Peyer's patch (tissue), 4 donors: ENCODE data around the gene PTPN5. TPM values are rescaled to one million over a fixed set of nuclear protein-coding genes. Genes with fewer than 3 reads are reported as not detected.

Experiments used
- DNase-seq, 3 donors: peaks; one replicate each; pipeline ENCODE4 v3.0.0-alpha.2; 2017 to 2019
- H3K27ac ChIP-seq, 4 donors: fragments of 200-600 bp; sonication (generic); one replicate each; pipeline ENCODE4 v1.5.1; 2016 to 2019
- H3K27me3 ChIP-seq, 2 donors: fragments of 200-600 bp; sonication (generic); one replicate each; pipeline ENCODE4 v1.5.1; 2019
- H3K36me3 ChIP-seq, 3 donors: fragments of 200-600 bp; sonication (generic); one replicate each; pipeline ENCODE4 v1.5.1; 2016 to 2019
- H3K4me1 ChIP-seq, 4 donors: fragments of 200-600 bp; sonication (generic); one replicate each; pipeline ENCODE4 v1.5.1; 2016 to 2019
- H3K4me3 ChIP-seq, 4 donors: fragments of 200-600 bp; sonication (generic); 1 replicate in 3 of 4; 2 replicates in 1 of 4; pipeline ENCODE4 v1.5.1; 2016 to 2019; ENCODE audit warnings: mild to moderate bottlenecking in 1 of 4
- H3K9me3 ChIP-seq, 4 donors: fragments of 200-600 bp; sonication (generic); one replicate each; pipeline ENCODE4 v1.5.1; 2016 to 2019; ENCODE audit warnings: mild to moderate bottlenecking in 1 of 4
- POLR2A ChIP-seq, 2 donors: fragments of 450-650 bp; IDR thresholded peaks; one replicate each; pipeline ENCODE4 v1.5.1; 2017; ENCODE audit warnings: antibody characterized with exemption in 2 of 2, mild to moderate bottlenecking in 2 of 2, moderate library complexity in 2 of 2
- total RNA-seq, 4 donors: library from RNA; depleted of rRNA; stranded (reverse); fragments of >200 nt; gene quantifications; one replicate each; pipeline ENCODE4 v1.1.0, GENCODE V29; 2016
- TF ChIP-seq, protein P1 (sequence below), 6 experiments: fragments of 450-650 bp in 4 of 6; fragments of 200-600 bp in 2 of 6; sonication (generic) in 1 of 6; IDR thresholded peaks; one replicate each; pipeline ENCODE4 v1.5.1; 2017 to 2019; ENCODE audit warnings: antibody characterized with exemption in 6 of 6, mild to moderate bottlenecking in 3 of 6, moderate library complexity in 1 of 6

Gene PTPN5
- total RNA-seq, 4 donors from 2014 or later: 0.76 to 1.7 TPM; not detected in 2

- Histone ChIP-seq H3K4me1 (no peaks in the 10 kb centered on the region), H3K36me3 (no peaks in the 10 kb centered on the region), H3K27ac (no peak overlapping the region), H3K9me3 (no peaks in the 10 kb centered on the region), H3K27me3 (no peaks in the 10 kb centered on the region), H3K4me3 (no peak overlapping the region)
- TF ChIP-seq, protein P1, sequence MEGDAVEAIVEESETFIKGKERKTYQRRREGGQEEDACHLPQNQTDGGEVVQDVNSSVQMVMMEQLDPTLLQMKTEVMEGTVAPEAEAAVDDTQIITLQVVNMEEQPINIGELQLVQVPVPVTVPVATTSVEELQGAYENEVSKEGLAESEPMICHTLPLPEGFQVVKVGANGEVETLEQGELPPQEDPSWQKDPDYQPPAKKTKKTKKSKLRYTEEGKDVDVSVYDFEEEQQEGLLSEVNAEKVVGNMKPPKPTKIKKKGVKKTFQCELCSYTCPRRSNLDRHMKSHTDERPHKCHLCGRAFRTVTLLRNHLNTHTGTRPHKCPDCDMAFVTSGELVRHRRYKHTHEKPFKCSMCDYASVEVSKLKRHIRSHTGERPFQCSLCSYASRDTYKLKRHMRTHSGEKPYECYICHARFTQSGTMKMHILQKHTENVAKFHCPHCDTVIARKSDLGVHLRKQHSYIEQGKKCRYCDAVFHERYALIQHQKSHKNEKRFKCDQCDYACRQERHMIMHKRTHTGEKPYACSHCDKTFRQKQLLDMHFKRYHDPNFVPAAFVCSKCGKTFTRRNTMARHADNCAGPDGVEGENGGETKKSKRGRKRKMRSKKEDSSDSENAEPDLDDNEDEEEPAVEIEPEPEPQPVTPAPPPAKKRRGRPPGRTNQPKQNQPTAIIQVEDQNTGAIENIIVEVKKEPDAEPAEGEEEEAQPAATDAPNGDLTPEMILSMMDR (IDR thresholded peaks at IDR 0.05): no peak
- no peak for TF ChIP-seq POLR2A (IDR thresholded peaks at IDR 0.05)
- no peak for DNase-seq
Observed at GRCh38 chr11:18745251-18745650, 46.3 kb downstream of the PTPN5 start.

DNA sequence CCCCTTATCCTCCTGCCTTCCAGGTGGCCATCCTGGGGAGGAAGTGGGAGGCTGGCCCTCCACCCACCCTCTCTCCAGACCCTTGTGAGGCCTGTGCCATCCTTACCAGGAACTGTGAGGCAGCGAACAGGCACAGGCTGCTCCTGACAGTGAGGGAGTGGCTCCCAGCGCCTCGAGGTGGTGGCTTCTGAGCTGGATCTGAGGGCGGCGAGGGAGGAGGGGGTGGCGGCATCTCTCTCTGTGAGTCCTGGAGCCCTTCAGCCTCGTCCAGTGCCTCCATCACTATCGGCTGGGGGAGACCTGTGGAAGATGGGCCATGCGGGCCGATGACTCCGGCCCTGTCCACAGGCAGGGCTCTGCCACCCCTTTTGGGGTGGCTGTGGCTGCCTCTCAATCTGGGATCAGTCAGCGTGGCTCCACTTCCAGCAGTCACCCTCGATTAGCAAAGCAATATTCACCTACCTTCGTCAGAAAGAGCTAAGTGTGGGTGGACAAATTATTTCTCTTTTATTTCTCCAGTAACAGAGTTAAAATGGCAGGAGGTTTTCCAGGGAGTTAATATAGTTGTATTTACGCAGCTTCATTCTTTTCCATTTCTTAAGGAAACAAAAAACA lies 47.6 kb downstream of the PTPN5 start:
- Histone ChIP-seq H3K4me3 (no peak overlapping the region), H3K27ac (no peak overlapping the region), H3K36me3 (no peaks in the 10 kb centered on the region), H3K9me3 (no peaks in the 10 kb centered on the region), H3K4me1 (no peaks in the 10 kb centered on the region), H3K27me3 (no peaks in the 10 kb centered on the region)
- TF ChIP-seq, protein P1 (IDR thresholded peaks at IDR 0.05): no peak
- no peak for TF ChIP-seq POLR2A (IDR thresholded peaks at IDR 0.05)
- DNase-seq: no peak

DNA sequence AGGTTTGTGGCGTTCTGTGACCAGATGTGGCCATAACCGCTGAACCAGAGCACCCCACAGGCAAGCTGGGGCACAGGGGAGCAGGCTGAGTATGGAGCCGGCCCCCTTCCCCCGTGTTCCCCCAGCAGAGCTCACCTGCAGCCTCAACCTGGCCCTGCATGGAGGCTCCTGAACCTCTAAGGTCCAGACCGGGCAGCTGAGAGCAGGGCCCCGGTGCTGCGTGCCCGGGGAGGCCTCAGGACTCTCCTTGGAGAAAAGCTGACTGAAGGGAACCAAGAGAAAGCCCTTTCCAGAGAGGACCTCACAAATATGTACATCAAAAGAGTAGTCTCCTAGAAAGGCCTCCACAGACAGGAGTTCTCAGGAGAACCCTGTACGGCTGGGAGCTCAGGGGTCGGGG lies 48.2 kb downstream of the PTPN5 start:
- Histone ChIP-seq H3K27me3 (no peaks in the 10 kb centered on the region), H3K4me1 (no peaks in the 10 kb centered on the region), H3K9me3 (no peaks in the 10 kb centered on the region), H3K36me3 (no peaks in the 10 kb centered on the region), H3K4me3 (no peak overlapping the region), H3K27ac (no peak overlapping the region)
- TF ChIP-seq, protein P1 (IDR thresholded peaks at IDR 0.05): no peak
- no peak for TF ChIP-seq POLR2A (IDR thresholded peaks at IDR 0.05)
- DNase-seq: no peak

- TF ChIP-seq, protein P1 (IDR thresholded peaks at IDR 0.05): no peak
- TF ChIP-seq POLR2A (IDR thresholded peaks at IDR 0.05): no peak
- H3K27ac ChIP-seq: no peak overlapping the region
- H3K4me3 ChIP-seq: no peak overlapping the region
- no peaks in the 10 kb centered on the region for H3K27me3 ChIP-seq
- no peaks in the 10 kb centered on the region for H3K9me3 ChIP-seq
- H3K36me3 ChIP-seq: no peaks in the 10 kb centered on the region
- H3K4me1 ChIP-seq: no peaks in the 10 kb centered on the region
- no peak for DNase-seq
Observed at GRCh38 chr11:18741783-18742182, 49.8 kb downstream of the PTPN5 start.

- Histone ChIP-seq H3K4me3 (no peak overlapping the region), H3K9me3 (no peaks in the 10 kb centered on the region), H3K27ac (no peak overlapping the region), H3K36me3 (no peaks in the 10 kb centered on the region), H3K27me3 (no peaks in the 10 kb centered on the region), H3K4me1 (no peaks in the 10 kb centered on the region)
- TF ChIP-seq POLR2A (IDR thresholded peaks at IDR 0.05): no peak
- TF ChIP-seq, protein P1 (IDR thresholded peaks at IDR 0.05): no peak
- no peak for DNase-seq
Observed at GRCh38 chr11:18739685-18740084, 51.9 kb downstream of the PTPN5 start.

- Histone ChIP-seq H3K36me3 (no peaks in the 10 kb centered on the region), H3K4me3 (no peak overlapping the region), H3K27me3 (no peaks in the 10 kb centered on the region), H3K4me1 (no peaks in the 10 kb centered on the region), H3K9me3 (no peaks in the 10 kb centered on the region), H3K27ac (no peak overlapping the region)
- TF ChIP-seq, protein P1 (IDR thresholded peaks at IDR 0.05): no peak
- no peak for TF ChIP-seq POLR2A (IDR thresholded peaks at IDR 0.05)
- DNase-seq: no peak
Observed at GRCh38 chr11:18737642-18738041, 54.0 kb downstream of the PTPN5 start.
